Measurements from ENCODE around the gene IGSF9B.

DNA sequence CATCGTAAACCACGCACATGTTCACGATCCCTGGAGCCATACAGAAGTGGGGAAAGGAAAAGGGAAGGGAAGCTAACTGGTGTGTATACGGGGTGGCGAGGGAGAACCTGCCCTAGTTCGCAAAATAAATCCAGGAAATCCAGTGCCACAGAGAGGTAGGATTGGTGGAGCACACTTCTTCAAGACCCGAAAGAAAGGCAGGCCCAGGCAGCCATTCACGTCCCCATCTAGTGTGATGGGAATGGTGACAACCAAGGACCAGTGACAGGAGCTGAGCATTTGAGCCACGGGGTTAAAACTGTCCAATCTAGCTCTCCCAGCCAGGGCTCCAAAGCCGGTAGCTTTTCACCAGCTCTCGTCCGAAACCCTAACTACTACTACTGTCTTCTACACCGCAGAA is 53.7 kb downstream of the IGSF9B start:
- TF ChIP-seq, protein P1, sequence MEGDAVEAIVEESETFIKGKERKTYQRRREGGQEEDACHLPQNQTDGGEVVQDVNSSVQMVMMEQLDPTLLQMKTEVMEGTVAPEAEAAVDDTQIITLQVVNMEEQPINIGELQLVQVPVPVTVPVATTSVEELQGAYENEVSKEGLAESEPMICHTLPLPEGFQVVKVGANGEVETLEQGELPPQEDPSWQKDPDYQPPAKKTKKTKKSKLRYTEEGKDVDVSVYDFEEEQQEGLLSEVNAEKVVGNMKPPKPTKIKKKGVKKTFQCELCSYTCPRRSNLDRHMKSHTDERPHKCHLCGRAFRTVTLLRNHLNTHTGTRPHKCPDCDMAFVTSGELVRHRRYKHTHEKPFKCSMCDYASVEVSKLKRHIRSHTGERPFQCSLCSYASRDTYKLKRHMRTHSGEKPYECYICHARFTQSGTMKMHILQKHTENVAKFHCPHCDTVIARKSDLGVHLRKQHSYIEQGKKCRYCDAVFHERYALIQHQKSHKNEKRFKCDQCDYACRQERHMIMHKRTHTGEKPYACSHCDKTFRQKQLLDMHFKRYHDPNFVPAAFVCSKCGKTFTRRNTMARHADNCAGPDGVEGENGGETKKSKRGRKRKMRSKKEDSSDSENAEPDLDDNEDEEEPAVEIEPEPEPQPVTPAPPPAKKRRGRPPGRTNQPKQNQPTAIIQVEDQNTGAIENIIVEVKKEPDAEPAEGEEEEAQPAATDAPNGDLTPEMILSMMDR (IDR thresholded peaks at IDR 0.05) = no peak
- TF ChIP-seq EP300 (IDR thresholded peaks at IDR 0.05) (no peak), POLR2A (IDR thresholded peaks at IDR 0.05; ENCODE audit: low read depth) (no peak)
